Heart left ventricle (tissue), 13 donors: Measurements from ENCODE around the gene FNDC3B.
"Not testable (repeated sequence)": the region's sequence is repeated elsewhere in the genome, so short reads cannot be mapped to it uniquely, and the experiment has no call there.

Source experiments
- CTCF ChIP-seq, 12 donors: fragments of 200-600 bp; sonication (generic) in 4 of 12; IDR thresholded peaks; one replicate each; pipeline versions ENCODE4 v1.5.0 to v1.8.0; 2018 to 2022; ENCODE audit warnings: antibody characterized with exemption in 12 of 12, mild to moderate bottlenecking in 5 of 12
- POLR2A ChIP-seq, 2 donors: fragments of 450-650 bp; IDR thresholded peaks; one replicate each; pipeline ENCODE4 v1.6.1; 2017; ENCODE audit warnings: antibody characterized with exemption in 2 of 2, mild to moderate bottlenecking in 2 of 2, moderate library complexity in 2 of 2
- donor health status: ischemic (EF 13 %, LVEDD 7.1; RV severe dilation, severe dysfunction).
- donor health status: DM: no; HTN: yes; CAD: no.
- donor health status: DM: no; HTN: no; CAD: no.
- donor health status: ischemic (EF 25% LVEDD 6.9; RV normal size, moderate dysfunction).
- donor health status: ischemic (EF 25% LVEDD 5.7; RV mildly dilated, moderate dysfunction).
- donor health status: ischemic (EF 35%, LVEDD 5.7; RV mildly dilated, moderate dysfunction).
- donor health status: nonischemic (EF 11% LVEDD 7.7; RV severe dilation, severe dysfunction).
- donor health status: DM: yes; HTN: yes; CAD: no.
- donor health status: PGD.
- donor health status: ischemic (EF 29% LVEDD 5.4; RV normal size, mild dysfunction).
- donor health status: nonischemic (EF 23%, LVEDD 6.1; RV moderate dilation, normal function).

- not testable (repeated sequence) for TF ChIP-seq POLR2A, CTCF (IDR thresholded peaks at IDR 0.05)
These were observed 37.8 kb upstream of the FNDC3B start for GRCh38 chr3:172001616-172002015.
